Vagina (tissue), 2 donors: ENCODE measurements around the gene PADI1.

ENCODE experiments used
- CTCF ChIP-seq, 3 experiments: fragments of 450-650 bp in 2 of 3; fragments of 200-600 bp in 1 of 3; sonication (generic) in 1 of 3; IDR thresholded peaks; one replicate each; pipeline ENCODE4 v1.5.1; 2017 to 2019; ENCODE audit warnings: antibody characterized with exemption in 3 of 3, mild to moderate bottlenecking in 2 of 3, moderate library complexity in 2 of 3
- POLR2A ChIP-seq, 2 donors: fragments of 450-650 bp; IDR thresholded peaks; one replicate each; pipeline ENCODE4 v1.6.1; 2017; ENCODE audit warnings: antibody characterized with exemption in 2 of 2, mild to moderate bottlenecking in 2 of 2, moderate library complexity in 2 of 2
- POLR2AphosphoS5 ChIP-seq, 2 donors: sonication (generic); formaldehyde crosslinking; IDR thresholded peaks; one replicate each; pipeline ENCODE4 v1.9.0; 2017; ENCODE audit warnings: antibody characterized with exemption in 2 of 2, mild to moderate bottlenecking in 2 of 2, low read depth in 1 of 2; ENCODE audit not compliant: insufficient read depth in 1 of 2

- TF ChIP-seq POLR2A (IDR thresholded peaks at IDR 0.05) (no peak), CTCF (IDR thresholded peaks at IDR 0.05) (no peak), POLR2AphosphoS5 (IDR thresholded peaks at IDR 0.05; ENCODE audit: insufficient read depth in 1 of 2, low read depth in 1 of 2) (no peak)
These were observed 5.2 kb downstream of the PADI1 start for GRCh38 chr1:17210176-17210575.
